Heart left ventricle (tissue), 16 donors: ENCODE results near the gene ARFGAP1. TPM values are rescaled to one million over a fixed set of nuclear protein-coding genes. Genes with fewer than 3 reads are reported as not detected.

ENCODE experiments used
- ATAC-seq, 4 donors: fragments of 200-7000 bp; cut with Tn5 transposase; one replicate each; pipeline ENCODE4 v1.9.1; 2020 to 2022; ENCODE audit warnings: moderate library complexity in 4 of 4, mild to moderate bottlenecking in 3 of 4, moderate number of reproducible peaks in 1 of 4
- DNase-seq, 5 donors: peaks; one replicate each; pipeline ENCODE4 v3.0.0-alpha.2; 2020
- H3K27ac ChIP-seq, 12 donors: fragments of 200-600 bp; sonication (generic) in 4 of 12; one replicate each; pipeline versions ENCODE4 v1.5.0 to v1.8.0; 2016 to 2022; ENCODE audit warnings: mild to moderate bottlenecking in 2 of 12
- H3K27me3 ChIP-seq, 9 donors: fragments of 200-600 bp; sonication (generic) in 2 of 9; one replicate each; pipeline versions ENCODE4 v1.5.1 to v1.8.0; 2016 to 2022; ENCODE audit warnings: mild to moderate bottlenecking in 3 of 9
- H3K36me3 ChIP-seq, 9 donors: fragments of 200-600 bp; sonication (generic) in 2 of 9; one replicate each; pipeline versions ENCODE4 v1.5.0 to v1.8.0; 2018 to 2022; ENCODE audit warnings: mild to moderate bottlenecking in 2 of 9
- H3K4me1 ChIP-seq, 12 donors: fragments of 200-600 bp; sonication (generic) in 4 of 12; one replicate each; pipeline versions ENCODE4 v1.5.0 to v1.8.0; 2016 to 2022; ENCODE audit warnings: mild to moderate bottlenecking in 3 of 12
- H3K4me3 ChIP-seq, 12 donors: fragments of 200-600 bp; sonication (generic) in 4 of 12; one replicate each; pipeline versions ENCODE4 v1.5.0 to v1.8.0; 2017 to 2022; ENCODE audit warnings: mild to moderate bottlenecking in 9 of 12, moderate library complexity in 4 of 12
- H3K9me3 ChIP-seq, 12 donors: fragments of 200-600 bp; sonication (generic) in 4 of 12; one replicate each; pipeline versions ENCODE4 v1.5.0 to v1.8.0; 2016 to 2022; ENCODE audit warnings: mild to moderate bottlenecking in 1 of 12
- POLR2A ChIP-seq, 2 donors: fragments of 450-650 bp; IDR thresholded peaks; one replicate each; pipeline ENCODE4 v1.6.1; 2017; ENCODE audit warnings: antibody characterized with exemption in 2 of 2, mild to moderate bottlenecking in 2 of 2, moderate library complexity in 2 of 2
- WGBS, 4 donors: extraction: QIAGEN DNeasy Blood & Tissue Kit in 2 of 4; methylation state at CpG; one replicate each; pipeline versions ENCODE4 v1.1.5 to v1.1.7; 2013 to 2018; 5-methylcytosine and 5-hydroxymethylcytosine counted together
- intact Hi-C, 10 donors: fragments of 100-400 bp; cut with DNase I; formaldehyde crosslinking; loops; one replicate each; pipeline versions ENCODE4 v1.11.1 to v1.14.2; 2022
- polyA plus RNA-seq, 2 donors: library from polyadenylated mRNA; stranded (reverse); fragments of 200-250 nt; gene quantifications; one replicate each; pipeline ENCODE4 v1.2.3, GENCODE V29; 2013
- total RNA-seq, 9 donors: library from RNA; depleted of rRNA in 2 of 9; stranded (reverse); fragments of >200 nt in 2 of 9; fragmentation: NEBNext Ultra II Directional in 3 of 9; extraction: Animal tissue kit (Norgen Biotek cat#: 25700) in 3 of 9; gene quantifications; one replicate each; pipeline versions ENCODE4 v1.1.0 to v1.2.4, GENCODE V29; 2016 to 2023
- TF ChIP-seq, protein P1 (sequence below), 12 donors: fragments of 200-600 bp; sonication (generic) in 4 of 12; IDR thresholded peaks; one replicate each; pipeline versions ENCODE4 v1.5.0 to v1.8.0; 2018 to 2022; ENCODE audit warnings: antibody characterized with exemption in 12 of 12, mild to moderate bottlenecking in 5 of 12
- donor health status: ischemic (EF 13 %, LVEDD 7.1; RV severe dilation, severe dysfunction).
- donor health status: healthy with polysubstance abuse.
- donor health status: DM: no; HTN: yes; CAD: no.
- donor health status: DM: no; HTN: no; CAD: no.
- donor health status: ischemic (EF 25% LVEDD 6.9; RV normal size, moderate dysfunction).
- donor health status: ischemic (EF 25% LVEDD 5.7; RV mildly dilated, moderate dysfunction).
- donor health status: healthy.
- donor health status: DM: yes; HTN: yes; CAD: no.
- donor health status: ischemic (EF 35%, LVEDD 5.7; RV mildly dilated, moderate dysfunction).
- donor health status: nonischemic (EF 11% LVEDD 7.7; RV severe dilation, severe dysfunction).
- donor health status: DM: yes; HTN: yes; CAD: no.
- donor health status: PGD.
- donor health status: ischemic (EF 29% LVEDD 5.4; RV normal size, mild dysfunction).
- donor health status: nonischemic (EF 23%, LVEDD 6.1; RV moderate dilation, normal function).

Gene ARFGAP1
- total and polyA plus RNA-seq, 11 donors: 14.3 to 51.6 (median 29.5) TPM

DNA sequence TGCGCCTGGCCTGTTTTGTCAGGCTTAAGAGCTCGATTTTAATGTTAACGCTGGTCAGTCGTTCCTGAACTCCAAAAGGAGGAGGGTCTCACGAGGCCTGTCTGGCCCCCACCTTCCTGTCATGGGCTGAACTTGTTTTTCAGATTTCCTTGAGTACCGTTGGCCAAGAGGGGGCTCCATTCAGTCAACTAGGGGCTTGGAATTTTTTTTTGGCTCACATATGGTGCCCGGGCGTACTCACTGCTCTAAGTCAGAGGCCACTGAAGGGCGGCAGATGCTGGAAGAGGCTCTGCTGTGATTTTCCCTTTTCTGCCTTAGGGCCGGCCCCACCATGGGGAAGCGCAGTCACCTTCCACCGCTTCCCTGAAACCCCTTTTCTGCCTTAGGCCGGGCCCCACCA is 43.8 kb upstream of the ARFGAP1 start:
- intact Hi-C loops: no loop called here
- Histone ChIP-seq H3K4me3 (no peak overlapping the region), H3K9me3 (no peaks in the 10 kb centered on the region), H3K36me3 (no peaks in the 10 kb centered on the region), H3K4me1 (peaks cover 0 to 19% (median 5%) of the 10 kb centered on the region in 12 donors), H3K27me3 (peaks cover 0 to 29% (median 4%) of the 10 kb centered on the region in 9 donors), H3K27ac (no peak overlapping the region)
- DNase-seq: no peak
- WGBS, 4 donors: 55 to 71% (median 60%) methylated on average over 13 of the region's 13 CpGs
- ATAC-seq: no peak
- TF ChIP-seq, protein P1, sequence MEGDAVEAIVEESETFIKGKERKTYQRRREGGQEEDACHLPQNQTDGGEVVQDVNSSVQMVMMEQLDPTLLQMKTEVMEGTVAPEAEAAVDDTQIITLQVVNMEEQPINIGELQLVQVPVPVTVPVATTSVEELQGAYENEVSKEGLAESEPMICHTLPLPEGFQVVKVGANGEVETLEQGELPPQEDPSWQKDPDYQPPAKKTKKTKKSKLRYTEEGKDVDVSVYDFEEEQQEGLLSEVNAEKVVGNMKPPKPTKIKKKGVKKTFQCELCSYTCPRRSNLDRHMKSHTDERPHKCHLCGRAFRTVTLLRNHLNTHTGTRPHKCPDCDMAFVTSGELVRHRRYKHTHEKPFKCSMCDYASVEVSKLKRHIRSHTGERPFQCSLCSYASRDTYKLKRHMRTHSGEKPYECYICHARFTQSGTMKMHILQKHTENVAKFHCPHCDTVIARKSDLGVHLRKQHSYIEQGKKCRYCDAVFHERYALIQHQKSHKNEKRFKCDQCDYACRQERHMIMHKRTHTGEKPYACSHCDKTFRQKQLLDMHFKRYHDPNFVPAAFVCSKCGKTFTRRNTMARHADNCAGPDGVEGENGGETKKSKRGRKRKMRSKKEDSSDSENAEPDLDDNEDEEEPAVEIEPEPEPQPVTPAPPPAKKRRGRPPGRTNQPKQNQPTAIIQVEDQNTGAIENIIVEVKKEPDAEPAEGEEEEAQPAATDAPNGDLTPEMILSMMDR (IDR thresholded peaks at IDR 0.05): no peak
- TF ChIP-seq POLR2A (IDR thresholded peaks at IDR 0.05): no peak

DNA sequence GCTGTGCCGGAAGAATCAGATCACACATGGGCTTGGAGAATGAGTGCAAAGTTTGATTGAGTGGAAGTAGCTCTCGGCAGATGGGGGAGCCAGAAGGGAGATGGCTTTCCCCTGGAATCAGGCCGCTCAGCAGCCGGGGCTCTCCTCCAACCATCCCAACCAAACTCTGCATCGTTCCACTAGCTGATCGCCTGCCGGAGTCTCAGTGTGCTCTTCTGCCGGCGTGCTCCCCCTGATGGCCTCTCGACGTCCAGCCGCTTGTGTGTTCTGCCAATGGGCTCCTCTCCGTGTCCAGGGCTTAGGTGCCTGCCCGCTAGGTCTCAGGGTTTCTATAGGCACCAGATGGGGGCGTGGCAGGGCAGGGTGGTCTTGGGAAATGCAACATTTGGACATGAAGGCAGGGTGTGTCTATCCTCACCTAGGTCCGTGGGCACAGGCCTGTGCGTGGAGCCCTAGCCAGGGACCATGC is 41.8 kb upstream of the ARFGAP1 start:
- Histone ChIP-seq H3K36me3 (no peaks in the 10 kb centered on the region), H3K4me1 (peaks cover 0 to 11% (median 0%) of the 10 kb centered on the region in 12 donors), H3K9me3 (no peaks in the 10 kb centered on the region), H3K27me3 (peaks cover 0 to 33% (median 8%) of the 10 kb centered on the region in 9 donors), H3K27ac (no peak overlapping the region), H3K4me3 (no peak overlapping the region)
- intact Hi-C loops: loop anchor here in 3 of 10 donors (5.0 to 10.0 kb wide), 2 partner anchors 174 to 176 kb away; no protein-coding TSS in a partner anchor
- ATAC-seq (peak in 3 of 4 donors; percentile 79 to 83 (median 80)), DNase-seq (peak in 4 of 5 donors; percentile 50 to 70 (median 70))
- WGBS, 4 donors: 2 to 13% (median 12%) methylated on average over 14 to 17 of the region's 17 CpGs
- no peak for TF ChIP-seq POLR2A (IDR thresholded peaks at IDR 0.05)
- TF ChIP-seq, protein P1 (IDR thresholded peaks at IDR 0.05): peak in 11 of 12 donors; percentile 18 to 68 (median 50)

DNA sequence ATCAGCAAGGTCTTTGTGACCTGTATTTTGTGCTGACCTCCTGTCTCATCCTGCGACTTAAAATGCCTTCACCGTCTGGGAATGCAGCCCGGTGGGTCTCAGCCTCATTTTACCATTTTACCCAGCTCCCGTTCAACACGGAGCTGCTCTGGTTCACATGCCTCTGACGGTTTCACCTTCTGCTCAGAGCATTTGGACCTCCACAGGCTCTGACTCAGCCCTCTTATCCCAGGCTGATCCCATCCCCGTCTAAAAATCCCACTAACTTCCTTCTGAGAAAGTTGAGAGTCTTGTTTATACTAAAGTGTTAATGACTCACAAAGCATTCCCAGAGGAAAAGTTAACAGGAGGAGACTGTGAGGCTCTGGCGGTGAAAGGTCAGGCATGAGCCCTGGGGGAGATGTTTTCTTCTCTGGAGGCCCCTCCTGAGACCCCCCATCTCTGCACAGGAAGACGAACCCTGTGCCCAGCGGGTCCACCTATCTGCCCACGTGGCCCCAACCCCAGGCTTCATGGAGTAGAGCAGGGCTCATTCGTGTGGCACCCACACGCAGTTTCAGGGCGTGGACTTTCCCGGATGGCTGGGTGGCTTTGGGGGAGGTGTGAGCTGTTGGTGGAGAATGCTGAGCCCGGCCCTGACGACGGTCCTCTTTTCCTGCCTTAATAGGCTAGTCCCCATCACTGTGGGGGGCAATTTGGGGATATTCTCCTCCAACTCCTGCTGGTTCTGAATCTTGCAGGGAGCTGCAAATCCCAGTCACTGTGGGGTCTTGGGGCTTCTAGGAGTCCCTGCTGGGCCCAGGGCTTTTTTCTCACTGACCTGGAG is 40.2 kb upstream of the ARFGAP1 start:
- no peak overlapping the region for H3K27ac ChIP-seq
- TF ChIP-seq, protein P1 (IDR thresholded peaks at IDR 0.05): no peak
- no peak for TF ChIP-seq POLR2A (IDR thresholded peaks at IDR 0.05)
- ATAC-seq (peak in 1 of 4 donors; percentile 54), DNase-seq (no peak)
- H3K27me3 ChIP-seq: peaks cover 0 to 33% (median 8%) of the 10 kb centered on the region in 9 donors
- no peaks in the 10 kb centered on the region for H3K9me3 ChIP-seq
- no peaks in the 10 kb centered on the region for H3K36me3 ChIP-seq
- intact Hi-C loops: loop anchor here in 3 of 10 donors (5.0 to 10.0 kb wide), 2 partner anchors 175 to 178 kb away; no protein-coding TSS in a partner anchor
- 43 to 56% (median 47%) methylated on average over 10 to 18 of the region's 18 CpGs for WGBS, 4 donors
- H3K4me1 ChIP-seq: peaks cover 0 to 11% (median 0%) of the 10 kb centered on the region in 12 donors
- H3K4me3 ChIP-seq: no peak overlapping the region

DNA sequence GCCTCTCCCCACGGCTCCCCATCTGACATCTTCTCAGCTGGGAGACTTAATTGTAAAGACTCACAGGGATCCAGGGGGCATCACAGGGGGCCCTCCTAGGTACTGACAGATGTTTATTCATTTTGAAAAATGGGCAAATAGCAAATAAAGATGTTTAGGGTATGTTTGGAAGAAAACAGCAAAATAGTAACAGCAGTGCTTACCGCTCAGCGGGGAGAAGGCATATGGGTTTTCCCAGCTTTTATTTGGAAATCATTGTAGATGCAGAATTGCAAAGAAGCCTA is 39.6 kb upstream of the ARFGAP1 start:
- DNase-seq (no peak), ATAC-seq (no peak)
- no peak overlapping the region for H3K27ac ChIP-seq
- no peak for TF ChIP-seq POLR2A (IDR thresholded peaks at IDR 0.05)
- TF ChIP-seq, protein P1 (IDR thresholded peaks at IDR 0.05): no peak
- H3K9me3 ChIP-seq: no peaks in the 10 kb centered on the region
- WGBS, 4 donors: 60 to 80% (median 67%) methylated on average over 3 of the region's 3 CpGs
- intact Hi-C loops: loop anchor here in 3 of 10 donors (5.0 to 10.0 kb wide), 2 partner anchors 176 to 178 kb away; no protein-coding TSS in a partner anchor
- no peaks in the 10 kb centered on the region for H3K36me3 ChIP-seq
- H3K4me3 ChIP-seq: no peak overlapping the region
- H3K4me1 ChIP-seq: peaks cover 0 to 11% (median 0%) of the 10 kb centered on the region in 12 donors
- peaks cover 0 to 33% (median 8%) of the 10 kb centered on the region in 9 donors for H3K27me3 ChIP-seq
